Immature natural killer cell (primary cell): Measurements from ENCODE around the gene PHF24. TPM values are rescaled to one million over a fixed set of nuclear protein-coding genes. Genes with fewer than 3 reads are reported as not detected.
A peak's percentile ranks its signal among the peaks of the same experiment; 100 is the strongest.

Source experiments
- DNase-seq, 3 donors: peaks; one replicate each; pipeline ENCODE4 v3.0.0; 2022; ENCODE audit warnings: mixed read lengths in 1 of 3
- H3K27ac Mint-ChIP-seq, 6 donors: one replicate each; pipeline ENCODE4 v1.8.0; 2020; ENCODE audit warnings: mixed read lengths in 6 of 6, mild to moderate bottlenecking in 5 of 6, inconsistent platforms in 4 of 6, moderate library complexity in 3 of 6
- H3K27me3 Mint-ChIP-seq, 3 donors: one replicate each; pipeline ENCODE4 v1.8.0; 2020 to 2021; ENCODE audit warnings: low read depth in 3 of 3, mild to moderate bottlenecking in 3 of 3, mixed read lengths in 3 of 3, moderate library complexity in 3 of 3, inconsistent platforms in 1 of 3
- H3K36me3 Mint-ChIP-seq, 3 donors: one replicate each; pipeline ENCODE4 v1.8.0; 2020; ENCODE audit warnings: mixed read lengths in 3 of 3, inconsistent platforms in 2 of 3, mild to moderate bottlenecking in 2 of 3
- H3K4me1 Mint-ChIP-seq, 2 donors: one replicate each; pipeline ENCODE4 v1.8.0; 2020; ENCODE audit warnings: inconsistent platforms in 2 of 2, mild to moderate bottlenecking in 2 of 2, mixed read lengths in 2 of 2, moderate library complexity in 1 of 2
- H3K4me3 Mint-ChIP-seq, 5 donors: one replicate each; pipeline ENCODE4 v1.8.0; 2020; ENCODE audit warnings: mild to moderate bottlenecking in 5 of 5, mixed read lengths in 5 of 5, inconsistent platforms in 3 of 5, moderate library complexity in 3 of 5
- H3K9me3 Mint-ChIP-seq, 6 donors: one replicate each; pipeline ENCODE4 v1.8.0; 2020; ENCODE audit warnings: mild to moderate bottlenecking in 6 of 6, mixed read lengths in 6 of 6, inconsistent platforms in 4 of 6, moderate library complexity in 3 of 6
- polyA plus RNA-seq, 3 donors: library from polyadenylated mRNA; unstranded; fragments of 300-500 nt; fragmentation: Illumina TruSeq; gene quantifications; one replicate each; pipeline ENCODE4 v1.2.3, GENCODE V29; 2021

Gene PHF24
- polyA plus RNA-seq, 3 donors from 2014 or later: not detected

DNA sequence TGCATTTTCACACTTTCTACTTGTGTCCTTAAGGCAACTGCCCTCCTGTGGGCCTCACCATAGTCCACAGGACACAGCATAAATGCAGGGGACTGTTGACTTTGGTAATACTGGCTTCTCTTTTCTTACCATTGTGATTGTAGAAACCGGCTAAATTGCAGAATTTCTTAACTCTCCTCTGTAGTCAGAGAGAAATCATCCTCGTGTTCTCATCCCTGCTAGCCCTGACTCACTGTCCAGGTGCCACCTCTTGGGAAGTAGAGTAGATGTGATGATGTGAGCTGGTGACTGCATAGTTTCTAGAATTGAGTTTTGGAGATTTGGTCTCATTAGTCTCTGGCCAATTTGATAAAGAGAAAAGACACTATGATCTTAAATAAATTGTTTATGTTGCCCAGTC, 5.5 kb downstream of the PHF24 start:
- no peaks in the 10 kb centered on the region for H3K9me3 Mint-ChIP-seq
- no peaks in the 10 kb centered on the region for H3K4me1 Mint-ChIP-seq
- DNase-seq: no peak
- no peaks in the 10 kb centered on the region for H3K36me3 Mint-ChIP-seq
- H3K4me3 Mint-ChIP-seq: no peak overlapping the region
- H3K27me3 Mint-ChIP-seq: peaks cover 2 to 24% (median 16%) of the 10 kb centered on the region in 3 donors
- H3K27ac Mint-ChIP-seq: no peak overlapping the region

DNA sequence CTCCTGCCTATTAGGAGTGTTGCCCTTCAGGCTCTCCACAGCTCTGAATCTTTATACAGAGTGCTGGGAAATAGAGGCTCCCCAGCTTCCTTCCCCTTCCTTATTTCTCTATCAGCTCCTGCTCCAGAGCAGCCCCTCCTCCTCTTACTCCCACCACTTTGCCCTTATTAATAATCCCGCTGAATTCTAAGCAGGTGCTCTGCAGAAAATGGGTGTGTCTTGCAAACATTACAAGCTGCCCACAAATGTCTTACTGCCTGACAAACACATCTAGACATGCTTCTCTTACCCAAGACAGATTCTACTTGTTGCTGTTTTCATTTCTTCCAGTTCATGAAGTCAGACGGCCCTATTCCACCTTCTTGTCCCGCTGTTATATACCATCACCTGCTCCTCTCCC, 6.4 kb downstream of the PHF24 start:
- no peak for DNase-seq
- Mint-ChIP-seq H3K27me3 (peaks cover 2 to 24% (median 15%) of the 10 kb centered on the region in 3 donors), H3K27ac (no peak overlapping the region), H3K4me1 (no peaks in the 10 kb centered on the region), H3K9me3 (no peaks in the 10 kb centered on the region), H3K4me3 (no peak overlapping the region), H3K36me3 (no peaks in the 10 kb centered on the region)

DNA sequence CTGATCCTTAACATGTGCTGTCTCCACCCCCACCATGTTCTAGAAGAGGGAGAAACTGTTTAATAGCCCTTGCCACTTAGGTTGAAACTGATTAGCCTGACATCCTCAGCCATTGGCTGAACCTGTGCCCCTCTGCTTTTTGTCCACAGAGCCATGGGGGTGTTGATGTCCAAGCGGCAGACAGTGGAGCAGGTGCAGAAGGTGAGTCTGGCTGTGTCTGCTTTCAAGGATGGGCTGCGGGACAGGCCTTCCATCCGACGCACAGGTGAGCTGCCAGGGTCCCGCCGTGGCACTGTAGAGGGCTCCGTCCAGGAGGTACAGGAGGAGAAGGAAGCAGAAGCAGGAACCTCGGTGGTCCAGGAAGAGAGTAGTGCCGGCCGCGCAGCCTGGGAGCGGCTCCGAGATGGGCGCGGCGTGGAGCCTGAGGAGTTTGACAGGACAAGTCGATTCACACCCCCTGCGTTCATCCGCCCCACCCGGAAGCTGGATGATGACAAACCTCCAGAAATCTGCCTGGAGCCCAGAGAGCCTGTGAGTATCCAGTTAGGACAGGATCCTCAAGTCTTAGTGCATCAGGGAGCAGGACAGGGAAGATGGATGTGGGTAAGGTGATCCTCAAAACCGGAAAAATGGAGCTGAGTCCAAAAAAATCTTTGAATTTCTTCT, 13.2 kb downstream of the PHF24 start:
- Mint-ChIP-seq H3K4me1 (no peaks in the 10 kb centered on the region), H3K9me3 (no peaks in the 10 kb centered on the region), H3K36me3 (no peaks in the 10 kb centered on the region), H3K4me3 (no peak overlapping the region), H3K27me3 (peaks cover 2 to 10% (median 4%) of the 10 kb centered on the region in 3 donors), H3K27ac (no peak overlapping the region)
- no peak for DNase-seq

- Mint-ChIP-seq H3K4me3 (no peak overlapping the region), H3K36me3 (no peaks in the 10 kb centered on the region), H3K4me1 (no peaks in the 10 kb centered on the region), H3K27me3 (peaks cover 2 to 9% (median 4%) of the 10 kb centered on the region in 3 donors), H3K9me3 (no peaks in the 10 kb centered on the region), H3K27ac (no peak overlapping the region)
- no peak for DNase-seq
These were observed 16.6 kb downstream of the PHF24 start for GRCh38 chr9:34974664-34975063.

- Mint-ChIP-seq H3K4me3 (no peak overlapping the region), H3K27ac (peak overlapping the region in 1 of 6 donors; percentile 47), H3K9me3 (no peaks in the 10 kb centered on the region), H3K36me3 (no peaks in the 10 kb centered on the region), H3K27me3 (peaks cover 2 to 10% (median 4%) of the 10 kb centered on the region in 3 donors), H3K4me1 (no peaks in the 10 kb centered on the region)
- DNase-seq: no peak
These were observed 18.4 kb downstream of the PHF24 start for GRCh38 chr9:34976441-34976840.

GRCh38 chr9:34976992-34977391, 18.9 kb downstream of the PHF24 start:
- Mint-ChIP-seq H3K27ac (no peak overlapping the region), H3K36me3 (no peaks in the 10 kb centered on the region), H3K4me3 (no peak overlapping the region), H3K27me3 (peaks cover 2 to 10% (median 4%) of the 10 kb centered on the region in 3 donors), H3K4me1 (no peaks in the 10 kb centered on the region), H3K9me3 (no peaks in the 10 kb centered on the region)
- no peak for DNase-seq

- H3K27ac Mint-ChIP-seq: no peak overlapping the region
- no peak overlapping the region for H3K4me3 Mint-ChIP-seq
- DNase-seq: no peak
- no peaks in the 10 kb centered on the region for H3K36me3 Mint-ChIP-seq
- no peaks in the 10 kb centered on the region for H3K4me1 Mint-ChIP-seq
- H3K9me3 Mint-ChIP-seq: no peaks in the 10 kb centered on the region
- peaks cover 0 to 14% (median 1%) of the 10 kb centered on the region in 3 donors for H3K27me3 Mint-ChIP-seq
These were observed 22.2 kb downstream of the PHF24 start for GRCh38 chr9:34980181-34980761.

GRCh38 chr9:34982361-34982760, 24.3 kb downstream of the PHF24 start:
- peaks cover 1 to 12% (median 2%) of the 10 kb centered on the region in 3 donors for H3K27me3 Mint-ChIP-seq
- no peak overlapping the region for H3K27ac Mint-ChIP-seq
- no peaks in the 10 kb centered on the region for H3K9me3 Mint-ChIP-seq
- no peaks in the 10 kb centered on the region for H3K36me3 Mint-ChIP-seq
- no peak overlapping the region for H3K4me3 Mint-ChIP-seq
- DNase-seq: no peak
- H3K4me1 Mint-ChIP-seq: peaks cover 0 to 3% of the 10 kb centered on the region in 2 donors

DNA sequence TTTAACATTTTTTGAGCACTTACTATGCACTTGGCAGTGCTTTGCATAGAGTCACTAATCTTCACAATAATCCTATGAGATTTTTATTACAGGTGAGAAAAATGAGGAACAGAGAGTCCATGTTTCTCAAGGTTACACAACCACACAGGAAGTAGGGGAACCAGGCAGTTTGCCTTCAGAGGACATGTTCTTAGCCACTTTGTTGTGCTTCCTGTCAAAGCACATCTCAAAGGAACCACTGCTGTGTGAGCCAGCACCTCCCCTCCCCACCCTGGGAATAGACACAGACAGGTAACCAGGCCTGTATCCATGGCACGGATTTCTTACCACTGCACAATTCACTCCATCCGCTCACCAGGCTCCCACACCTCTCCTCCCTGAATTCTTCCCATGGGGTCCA, 25.1 kb downstream of the PHF24 start:
- peaks cover 1 to 12% (median 2%) of the 10 kb centered on the region in 3 donors for H3K27me3 Mint-ChIP-seq
- no peak overlapping the region for H3K4me3 Mint-ChIP-seq
- no peaks in the 10 kb centered on the region for H3K36me3 Mint-ChIP-seq
- H3K27ac Mint-ChIP-seq: no peak overlapping the region
- no peak for DNase-seq
- H3K9me3 Mint-ChIP-seq: no peaks in the 10 kb centered on the region
- H3K4me1 Mint-ChIP-seq: peaks cover under 1 to 4% of the 10 kb centered on the region in 2 donors

DNA sequence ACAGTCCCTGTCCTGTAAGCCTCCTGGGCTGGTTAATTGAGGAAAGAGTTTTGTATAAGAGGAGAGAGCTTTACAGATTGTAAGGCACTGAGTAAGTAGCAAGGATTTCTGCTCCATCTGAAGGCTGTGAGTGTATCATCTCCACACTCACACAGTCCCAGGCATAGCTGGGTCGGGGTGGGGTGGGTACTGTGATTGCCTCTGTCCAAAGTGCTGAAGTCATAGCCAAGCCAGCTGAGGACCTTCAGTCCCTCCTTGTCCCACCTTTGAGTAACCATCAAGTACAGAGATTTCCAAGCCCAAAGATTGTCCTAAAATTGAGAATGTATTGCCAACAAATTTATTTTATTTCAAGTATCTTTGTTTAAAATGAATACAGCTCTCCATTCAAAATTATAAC, 26.0 kb downstream of the PHF24 start:
- H3K9me3 Mint-ChIP-seq: no peaks in the 10 kb centered on the region
- H3K4me3 Mint-ChIP-seq: no peak overlapping the region
- H3K36me3 Mint-ChIP-seq: no peaks in the 10 kb centered on the region
- peaks cover 8 to 10% of the 10 kb centered on the region in 2 donors for H3K4me1 Mint-ChIP-seq
- H3K27me3 Mint-ChIP-seq: peaks cover 1 to 12% (median 2%) of the 10 kb centered on the region in 3 donors
- DNase-seq: peak in 1 of 3 donors; percentile 10
- H3K27ac Mint-ChIP-seq: no peak overlapping the region

DNA sequence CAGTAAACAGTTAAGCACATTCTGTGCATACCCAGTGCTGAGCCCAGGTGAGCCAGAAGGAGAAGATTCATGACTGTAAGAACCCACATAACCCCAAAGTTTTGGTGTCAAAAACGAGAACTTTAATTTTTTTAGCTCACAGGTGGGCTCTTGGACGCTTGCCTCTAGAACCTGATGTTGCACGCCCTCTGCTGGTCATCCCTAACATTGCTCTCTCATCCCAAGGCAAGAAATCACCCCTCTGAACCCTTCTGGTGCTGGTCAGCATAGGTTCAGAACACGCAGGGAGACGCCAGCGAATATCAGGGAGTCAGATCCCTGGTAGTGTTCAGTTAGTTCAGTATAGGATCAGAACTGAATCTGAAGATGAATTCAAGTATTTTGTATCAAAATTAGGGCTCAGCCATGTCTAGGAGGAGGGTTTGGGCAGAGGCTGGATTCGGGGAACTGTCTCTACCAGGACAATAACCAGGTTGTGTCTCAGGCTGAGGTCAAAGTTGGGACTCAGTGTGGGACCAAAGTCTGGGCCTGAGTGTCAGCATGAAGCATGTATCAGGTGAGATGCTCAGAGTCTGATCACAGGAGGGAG, 27.3 kb downstream of the PHF24 start:
- H3K4me3 Mint-ChIP-seq: no peak overlapping the region
- DNase-seq: peak; percentile 43 to 51 (median 43)
- peaks cover 14 to 15% of the 10 kb centered on the region in 2 donors for H3K4me1 Mint-ChIP-seq
- H3K36me3 Mint-ChIP-seq: no peaks in the 10 kb centered on the region
- H3K9me3 Mint-ChIP-seq: no peaks in the 10 kb centered on the region
- H3K27me3 Mint-ChIP-seq: peaks cover 4 to 12% (median 7%) of the 10 kb centered on the region in 3 donors
- H3K27ac Mint-ChIP-seq: no peak overlapping the region

DNA sequence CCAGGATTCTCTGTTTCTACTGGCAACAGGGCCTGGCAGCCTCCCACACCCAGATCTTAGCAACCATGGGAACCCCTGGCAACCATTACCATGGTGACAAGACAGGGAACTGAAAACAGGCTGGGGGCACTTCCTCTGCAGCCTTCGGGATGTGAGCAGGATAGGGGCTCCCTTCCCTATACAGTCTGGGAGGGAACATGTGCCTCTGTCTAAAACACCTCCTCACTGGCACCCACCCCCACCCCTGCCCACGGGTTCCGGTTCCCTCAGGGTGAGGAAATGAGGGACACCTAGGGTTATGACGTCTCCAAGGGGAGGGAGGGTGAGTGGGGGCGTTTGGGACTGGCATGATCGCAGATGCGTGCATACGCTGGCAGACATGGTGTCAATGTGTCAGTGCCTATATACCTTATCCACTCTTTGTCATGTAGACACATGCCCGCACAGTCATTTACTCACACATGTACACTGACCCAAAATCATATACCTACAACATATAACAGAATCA, 28.5 kb downstream of the PHF24 start:
- DNase-seq: peak in 1 of 3 donors; percentile 30
- no peaks in the 10 kb centered on the region for H3K36me3 Mint-ChIP-seq
- H3K4me3 Mint-ChIP-seq: peak overlapping the region in 1 of 5 donors; percentile 11
- H3K27ac Mint-ChIP-seq: peak overlapping the region in 3 of 6 donors; percentile 9 to 75 (median 38)
- peaks cover 4 to 12% (median 7%) of the 10 kb centered on the region in 3 donors for H3K27me3 Mint-ChIP-seq
- H3K4me1 Mint-ChIP-seq: peaks cover 17 to 21% of the 10 kb centered on the region in 2 donors
- H3K9me3 Mint-ChIP-seq: no peaks in the 10 kb centered on the region

- DNase-seq: no peak
- Mint-ChIP-seq H3K4me3 (peak overlapping the region in 4 of 5 donors; percentile 3 to 48 (median 25)), H3K9me3 (no peaks in the 10 kb centered on the region), H3K36me3 (no peaks in the 10 kb centered on the region), H3K27ac (peak overlapping the region in 3 of 6 donors; percentile 9 to 75 (median 38)), H3K27me3 (peaks cover 3 to 12% (median 7%) of the 10 kb centered on the region in 3 donors), H3K4me1 (peaks cover 17 to 21% of the 10 kb centered on the region in 2 donors)
These were observed 29.2 kb downstream of the PHF24 start for GRCh38 chr9:34987160-34987901.
